ENCODE results near the gene NTSR1. TPM values are rescaled to one million over a fixed set of nuclear protein-coding genes. Genes with fewer than 3 reads are reported as not detected.

The NTSR1 gene
- total and polyA plus RNA-seq, 2 of the 13 experiments (the other 11 are each of a cell fraction or from before 2014, with no cell fraction given), result 0.09 to 0.12 TPM

- TF ChIP-seq GRHL1 (CRISPR knock-in tag; conservative IDR thresholded peaks at IDR 0.05) (no peak), ZFAT (CRISPR knock-in tag; conservative IDR thresholded peaks at IDR 0.05) (no peak), ATM (IDR thresholded peaks at IDR 0.05; ENCODE audit: borderline replicate concordance) (no peak), ZXDC (CRISPR knock-in tag; IDR thresholded peaks at IDR 0.05) (no peak), ZNF224 (CRISPR knock-in tag; IDR thresholded peaks at IDR 0.05) (0 out of 2 replicates have a peak, but pooled peaks have one; percentile 34), CHCHD3 (CRISPR knock-in tag; IDR thresholded peaks at IDR 0.05) (no peak), ATF6 (CRISPR knock-in tag; conservative IDR thresholded peaks at IDR 0.05) (no peak), NR1H2 (CRISPR knock-in tag; IDR thresholded peaks at IDR 0.05; ENCODE audit: borderline replicate concordance, low read depth) (no peak), CREBL2 (CRISPR knock-in tag; IDR thresholded peaks at IDR 0.05; ENCODE audit: borderline replicate concordance) (no peak), TAF1 (CRISPR knock-in tag; IDR thresholded peaks at IDR 0.05) (no peak), ZNF512B (CRISPR knock-in tag; IDR thresholded peaks at IDR 0.05; ENCODE audit: borderline replicate concordance) (no peak), NR2F1 (CRISPR knock-in tag; IDR thresholded peaks at IDR 0.05) (peak in 1 of 2 experiments; percentile 18; a peak in 1 of 4 replicates), ZNF597 (CRISPR knock-in tag; IDR thresholded peaks at IDR 0.05) (no peak), PHF21A (CRISPR knock-in tag; IDR thresholded peaks at IDR 0.05) (no peak), HNF4A (CRISPR knock-in tag; IDR thresholded peaks at IDR 0.05) (no peak), ELK4 (CRISPR knock-in tag; IDR thresholded peaks at IDR 0.05; ENCODE audit: borderline replicate concordance) (no peak)
These were observed 99.7 kb downstream of the NTSR1 start (continued) for GRCh38 chr20:62808211-62808865.
